Measurements from ENCODE around the gene MEAK7.
A peak's percentile ranks its signal among the peaks of the same experiment; 100 is the strongest.

MEAK7 gene

GRCh38 chr16:84486551-84487235 lies 17.8 kb downstream of the MEAK7 start:
- no peak for FAIRE-seq

- FAIRE-seq, result no peak
Measured at GRCh38 chr16:84486126-84486525, 18.3 kb downstream of the MEAK7 start.

GRCh38 chr16:84485255-84486010 lies 19.0 kb downstream of the MEAK7 start:
- FAIRE-seq, result no peak

GRCh38 chr16:84484579-84485254 lies 19.7 kb downstream of the MEAK7 start:
- peak; percentile 86 for FAIRE-seq

GRCh38 chr16:84483882-84484565 lies 20.4 kb downstream of the MEAK7 start:
- FAIRE-seq, result no peak

- FAIRE-seq, result no peak
Measured at GRCh38 chr16:84482951-84483881, 21.2 kb downstream of the MEAK7 start.

GRCh38 chr16:84482001-84482891 lies 22.2 kb downstream of the MEAK7 start:
- FAIRE-seq, result no peak

GRCh38 chr16:84481051-84481735 lies 23.3 kb downstream of the MEAK7 start:
- FAIRE-seq, result no peak

GRCh38 chr16:84479716-84480450 lies 24.6 kb downstream of the MEAK7 start:
- no peak for FAIRE-seq

- FAIRE-seq, result no peak
Measured at GRCh38 chr16:84478172-84478947, 26.1 kb downstream of the MEAK7 start.

- FAIRE-seq, result no peak
Measured at GRCh38 chr16:84477661-84478060, 26.8 kb downstream of the MEAK7 start.

- FAIRE-seq, result no peak
Measured at GRCh38 chr16:84476401-84476800, 28.1 kb downstream of the MEAK7 start.

- no peak for FAIRE-seq
Measured at GRCh38 chr16:84475643-84476240, 28.7 kb downstream of the MEAK7 start.

- FAIRE-seq, result no peak
Measured at GRCh38 chr16:84471966-84472365, 32.5 kb downstream of the MEAK7 start.

- no peak for FAIRE-seq
Measured at GRCh38 chr16:84471316-84471715, 33.1 kb downstream of the MEAK7 start.

- no peak for FAIRE-seq
Measured at GRCh38 chr16:84467709-84468108, 36.8 kb downstream of the MEAK7 start.

GRCh38 chr16:84467256-84467655 lies 37.2 kb downstream of the MEAK7 start:
- no peak for FAIRE-seq

- no peak for FAIRE-seq
Measured at GRCh38 chr16:84466692-84467091, 37.8 kb downstream of the MEAK7 start.
